Nephron progenitor cell (in vitro differentiated cells): ENCODE measurements around the gene FBXL7.

Experiments
- DNase-seq: peaks from one replicate; pipeline ENCODE4 v3.0.0; 2021
- H3K27ac Mint-ChIP-seq: 2 replicates; pipeline ENCODE4 v1.8.0; 2021; ENCODE audit warnings: mild to moderate bottlenecking, moderate library complexity, mixed read lengths
- H3K27me3 Mint-ChIP-seq: 2 replicates; pipeline ENCODE4 v1.8.0; 2021; ENCODE audit warnings: mild to moderate bottlenecking, low read depth, mixed read lengths; ENCODE audit not compliant: poor library complexity
- H3K36me3 Mint-ChIP-seq: 2 replicates; pipeline ENCODE4 v1.8.0; 2021; ENCODE audit warnings: low read depth, mixed read lengths
- H3K4me1 Mint-ChIP-seq: 2 replicates; pipeline ENCODE4 v1.8.0; 2021; ENCODE audit warnings: mixed read lengths
- H3K4me3 Mint-ChIP-seq: 2 replicates; pipeline ENCODE4 v1.8.0; 2021; ENCODE audit warnings: mild to moderate bottlenecking, moderate library complexity, mixed read lengths
- H3K9me3 Mint-ChIP-seq: 2 replicates; pipeline ENCODE4 v1.8.0; 2021; ENCODE audit warnings: mild to moderate bottlenecking, moderate library complexity, mixed read lengths
- TF ChIP-seq, protein P1 (sequence below): fragments of 200-600 bp; sonication (generic); IDR thresholded peaks from 2 replicates; pipeline ENCODE4 v1.5.0; 2021; ENCODE audit warnings: antibody characterized with exemption

FBXL7 gene

DNA sequence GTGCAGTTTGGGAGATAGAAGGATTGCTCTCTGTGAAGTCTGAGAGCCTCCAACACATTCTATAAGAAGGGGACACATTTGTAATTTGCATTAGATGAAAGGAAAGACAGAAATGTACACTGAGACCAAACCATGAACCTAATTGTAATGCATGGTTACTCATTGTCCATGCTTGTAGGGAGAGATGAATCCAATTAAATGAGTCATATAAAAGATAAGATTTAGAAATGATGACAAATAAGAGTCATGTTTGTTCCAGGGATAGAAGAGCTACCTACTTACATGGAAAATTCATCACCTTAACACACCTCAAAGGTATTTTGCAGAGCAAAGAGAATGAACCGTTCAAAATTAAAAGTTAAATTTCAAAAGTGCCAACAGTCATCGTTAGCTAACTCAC lies 85.1 kb downstream of the FBXL7 start:
- DNase-seq: no peak
- H3K4me3 Mint-ChIP-seq: no peak overlapping the region
- H3K4me1 Mint-ChIP-seq: peaks cover 5% of the 10 kb centered on the region
- no peak overlapping the region for H3K27ac Mint-ChIP-seq
- TF ChIP-seq, protein P1, sequence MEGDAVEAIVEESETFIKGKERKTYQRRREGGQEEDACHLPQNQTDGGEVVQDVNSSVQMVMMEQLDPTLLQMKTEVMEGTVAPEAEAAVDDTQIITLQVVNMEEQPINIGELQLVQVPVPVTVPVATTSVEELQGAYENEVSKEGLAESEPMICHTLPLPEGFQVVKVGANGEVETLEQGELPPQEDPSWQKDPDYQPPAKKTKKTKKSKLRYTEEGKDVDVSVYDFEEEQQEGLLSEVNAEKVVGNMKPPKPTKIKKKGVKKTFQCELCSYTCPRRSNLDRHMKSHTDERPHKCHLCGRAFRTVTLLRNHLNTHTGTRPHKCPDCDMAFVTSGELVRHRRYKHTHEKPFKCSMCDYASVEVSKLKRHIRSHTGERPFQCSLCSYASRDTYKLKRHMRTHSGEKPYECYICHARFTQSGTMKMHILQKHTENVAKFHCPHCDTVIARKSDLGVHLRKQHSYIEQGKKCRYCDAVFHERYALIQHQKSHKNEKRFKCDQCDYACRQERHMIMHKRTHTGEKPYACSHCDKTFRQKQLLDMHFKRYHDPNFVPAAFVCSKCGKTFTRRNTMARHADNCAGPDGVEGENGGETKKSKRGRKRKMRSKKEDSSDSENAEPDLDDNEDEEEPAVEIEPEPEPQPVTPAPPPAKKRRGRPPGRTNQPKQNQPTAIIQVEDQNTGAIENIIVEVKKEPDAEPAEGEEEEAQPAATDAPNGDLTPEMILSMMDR: no peak
- H3K9me3 Mint-ChIP-seq: peaks cover 22% of the 10 kb centered on the region
- no peaks in the 10 kb centered on the region for H3K27me3 Mint-ChIP-seq
- H3K36me3 Mint-ChIP-seq: peaks cover 71% of the 10 kb centered on the region

DNA sequence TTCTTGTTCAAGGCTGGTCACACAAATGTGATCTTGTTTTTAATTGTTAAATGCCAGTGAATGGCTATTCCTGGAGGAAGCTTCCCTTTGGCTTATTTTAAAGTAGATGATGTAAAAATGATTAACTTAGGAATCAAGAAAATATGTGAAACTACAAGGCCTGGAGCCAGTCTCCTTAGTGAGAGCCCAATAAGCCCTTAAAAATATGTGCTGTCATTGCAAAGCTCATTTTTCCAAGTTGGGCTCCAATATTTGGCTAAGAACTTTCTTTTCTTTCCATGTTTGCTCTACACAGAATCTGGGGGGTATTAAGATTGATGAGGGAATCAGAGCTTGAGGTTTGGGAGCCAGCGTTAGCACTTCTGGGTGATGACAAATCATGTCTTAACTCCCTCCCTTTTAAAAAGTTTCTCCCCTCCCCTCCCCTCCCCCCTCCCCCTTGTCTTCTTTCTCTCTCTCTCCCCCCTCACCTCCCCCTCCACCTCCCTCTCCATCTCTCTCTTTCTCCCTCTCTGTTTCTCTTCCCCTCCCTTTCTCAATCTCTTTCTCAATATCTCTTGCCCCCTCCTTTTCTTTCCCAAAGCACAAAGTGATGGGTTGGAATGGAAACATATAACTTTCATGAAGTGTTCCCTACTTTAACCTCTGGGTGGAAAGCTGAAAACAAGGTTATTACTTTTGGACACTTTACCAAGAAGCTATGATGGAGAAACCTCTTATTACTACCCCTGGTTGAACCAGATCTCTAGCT lies 86.0 kb downstream of the FBXL7 start:
- no peak overlapping the region for H3K27ac Mint-ChIP-seq
- peaks cover 69% of the 10 kb centered on the region for H3K36me3 Mint-ChIP-seq
- no peak overlapping the region for H3K4me3 Mint-ChIP-seq
- TF ChIP-seq, protein P1: no peak
- peaks cover 11% of the 10 kb centered on the region for H3K4me1 Mint-ChIP-seq
- H3K9me3 Mint-ChIP-seq: peaks cover 22% of the 10 kb centered on the region
- no peak for DNase-seq
- no peaks in the 10 kb centered on the region for H3K27me3 Mint-ChIP-seq

DNA sequence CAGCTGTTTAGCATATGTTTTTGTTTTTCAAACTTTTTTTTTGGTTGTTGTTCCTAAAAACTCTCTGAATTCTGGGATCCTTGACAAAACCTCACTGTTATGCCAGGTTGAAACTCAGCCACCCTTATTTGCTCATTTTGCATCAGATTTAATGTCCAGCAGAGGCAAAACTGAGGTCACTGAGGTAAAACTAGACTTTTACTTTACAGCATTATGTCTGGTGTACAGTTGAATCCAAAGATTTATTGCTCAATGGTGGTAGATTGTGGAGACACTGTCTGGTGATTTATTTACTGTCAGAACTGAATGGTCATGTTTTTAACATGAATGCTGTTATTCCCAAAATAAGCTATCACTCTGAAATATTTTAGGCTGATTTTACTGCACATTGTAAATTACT lies 87.9 kb downstream of the FBXL7 start:
- Mint-ChIP-seq H3K9me3 (peaks cover 18% of the 10 kb centered on the region), H3K4me1 (peaks cover 11% of the 10 kb centered on the region), H3K36me3 (peaks cover 55% of the 10 kb centered on the region), H3K27ac (no peak overlapping the region), H3K27me3 (no peaks in the 10 kb centered on the region), H3K4me3 (no peak overlapping the region)
- DNase-seq: no peak
- TF ChIP-seq, protein P1: no peak

DNA sequence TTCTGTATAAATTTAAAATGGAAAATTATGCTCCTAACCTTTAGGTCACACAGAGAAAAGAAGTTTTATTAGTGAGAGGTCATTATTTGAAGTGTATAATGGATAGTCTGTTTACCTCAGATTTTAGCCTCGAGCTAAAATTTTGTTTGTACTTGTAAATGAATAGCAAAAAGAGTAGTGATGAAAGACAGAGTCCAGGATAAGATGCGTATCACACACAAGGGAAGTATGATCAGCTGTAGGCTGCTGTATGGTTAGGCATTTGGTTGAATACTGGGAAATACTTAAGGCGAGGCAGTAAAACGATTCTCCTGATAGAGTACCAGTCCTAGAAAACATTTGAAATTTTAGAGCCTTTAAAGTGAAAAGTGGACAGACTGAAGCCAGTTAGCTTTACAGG lies 92.7 kb downstream of the FBXL7 start:
- no peak for DNase-seq
- TF ChIP-seq, protein P1: no peak
- H3K27me3 Mint-ChIP-seq: no peaks in the 10 kb centered on the region
- H3K36me3 Mint-ChIP-seq: peaks cover 31% of the 10 kb centered on the region
- H3K4me1 Mint-ChIP-seq: peaks cover 31% of the 10 kb centered on the region
- H3K9me3 Mint-ChIP-seq: no peaks in the 10 kb centered on the region
- no peak overlapping the region for H3K4me3 Mint-ChIP-seq
- no peak overlapping the region for H3K27ac Mint-ChIP-seq

DNA sequence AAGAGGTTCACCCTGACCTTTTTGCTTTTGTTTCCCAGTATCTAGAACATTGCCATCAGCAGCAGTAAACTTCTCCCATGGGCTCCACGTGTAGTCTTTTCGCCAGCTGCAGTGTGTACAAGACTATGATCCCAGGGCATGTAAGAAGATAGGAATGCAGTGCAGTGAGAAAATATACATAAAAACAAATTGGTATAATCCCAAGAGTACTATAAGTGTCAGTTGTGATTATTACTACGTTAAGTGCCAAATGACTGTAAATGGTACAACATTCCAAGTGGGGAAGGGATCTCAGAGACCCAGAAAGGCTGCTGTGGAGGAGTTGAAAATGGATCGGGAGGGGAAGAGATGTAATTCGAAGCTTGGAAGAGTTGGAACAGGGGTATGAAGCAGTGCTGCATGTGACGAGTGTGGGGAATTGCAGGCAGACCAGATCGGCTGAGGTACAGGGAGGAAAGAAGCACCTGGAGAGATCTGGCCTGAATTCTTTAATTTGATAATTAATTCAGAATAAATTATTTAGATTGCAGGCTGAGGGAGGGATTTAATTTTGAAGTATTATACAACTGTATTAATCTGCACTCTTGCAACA lies 95.1 kb downstream of the FBXL7 start:
- Mint-ChIP-seq H3K4me3 (no peak overlapping the region), H3K27ac (peak overlapping the region; percentile 31), H3K4me1 (peaks cover 26% of the 10 kb centered on the region), H3K27me3 (no peaks in the 10 kb centered on the region), H3K36me3 (peaks cover 22% of the 10 kb centered on the region), H3K9me3 (no peaks in the 10 kb centered on the region)
- TF ChIP-seq, protein P1: no peak
- DNase-seq: no peak

DNA sequence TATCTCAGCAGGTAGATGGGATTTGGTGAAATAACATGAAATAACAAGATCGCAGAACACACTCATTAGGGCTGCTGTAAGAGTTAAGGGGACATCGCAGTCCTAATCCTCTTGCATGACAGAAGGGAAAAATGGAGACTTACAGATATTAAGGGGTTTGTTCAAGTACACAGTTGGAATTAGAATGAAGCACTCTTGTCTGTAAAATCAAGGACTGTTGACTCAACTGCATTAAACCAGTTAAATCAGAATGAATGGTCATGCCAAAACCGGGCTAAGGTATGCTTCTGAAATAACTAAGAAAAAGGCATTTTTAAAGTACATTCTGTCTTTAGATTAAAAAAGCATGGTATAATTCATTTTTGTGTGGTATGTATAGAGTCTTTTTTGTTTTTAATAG lies 95.9 kb downstream of the FBXL7 start:
- TF ChIP-seq, protein P1: no peak
- peaks cover 20% of the 10 kb centered on the region for H3K4me1 Mint-ChIP-seq
- peaks cover 15% of the 10 kb centered on the region for H3K36me3 Mint-ChIP-seq
- H3K9me3 Mint-ChIP-seq: no peaks in the 10 kb centered on the region
- H3K27ac Mint-ChIP-seq: no peak overlapping the region
- no peak for DNase-seq
- no peak overlapping the region for H3K4me3 Mint-ChIP-seq
- H3K27me3 Mint-ChIP-seq: no peaks in the 10 kb centered on the region
